ENCODE data around the gene IGFLR1.
A peak's percentile ranks its signal among the peaks of the same experiment; 100 is the strongest.

The IGFLR1 gene

GRCh38 chr19:35720648-35721047 lies 21.6 kb downstream of the IGFLR1 start:
- Histone ChIP-seq H3K27me3 (replicated peaks; ENCODE audit: insufficient read depth, low read length) (no peaks in the 10 kb centered on the region), H3K4me1 (ENCODE audit: low read length) (peaks cover 9% of the 10 kb centered on the region; the same call in 1 of the 2 replicates), H3F3A (ENCODE audit: insufficient read depth, low read length) (peaks cover 7% of the 10 kb centered on the region; the same call in 1 of the 2 replicates), H3K36me3 (replicated peaks; ENCODE audit: insufficient read depth, low read length) (0 out of 2 replicates have a peak, but pooled peaks cover under 1% of the 10 kb centered on the region), H4K20me1 (ENCODE audit: insufficient read depth, low read length) (no peaks in the 10 kb centered on the region), H3K79me2 (ENCODE audit: low read length) (peaks cover 40% of the 10 kb centered on the region), H3K27ac (ENCODE audit: low read length) (no peak overlapping the region), H3K9me2 (replicated peaks; ENCODE audit: insufficient read depth, low read length) (no peaks in the 10 kb centered on the region), H3K4me2 (ENCODE audit: low read depth, low read length) (no peak overlapping the region), H3K9ac (ENCODE audit: low read length) (no peak overlapping the region), H2AFZ (ENCODE audit: low read length) (no peak overlapping the region), H3K4me3 (ENCODE audit: low read length) (no peak overlapping the region), H3K9me3 (replicated peaks; ENCODE audit: insufficient read depth, low read length) (no peaks in the 10 kb centered on the region)
- DNase-seq = no peak
- TF ChIP-seq EZH2phosphoT487 (IDR thresholded peaks at IDR 0.05; ENCODE audit: low read length) (no peak), CTCF (IDR thresholded peaks at IDR 0.05; ENCODE audit: low read length) (no peak), EZH2 (optimal IDR thresholded peaks at IDR 0.05; ENCODE audit: low read depth, low read length) (no peak)

- Histone ChIP-seq H3K9ac (ENCODE audit: low read length) (no peak overlapping the region), H3K79me2 (ENCODE audit: low read length) (peaks cover 40% of the 10 kb centered on the region), H3K27me3 (replicated peaks; ENCODE audit: insufficient read depth, low read length) (no peaks in the 10 kb centered on the region), H3K9me3 (replicated peaks; ENCODE audit: insufficient read depth, low read length) (no peaks in the 10 kb centered on the region), H3K4me1 (ENCODE audit: low read length) (peaks cover 9% of the 10 kb centered on the region; the same call in 1 of the 2 replicates), H3K9me2 (replicated peaks; ENCODE audit: insufficient read depth, low read length) (no peaks in the 10 kb centered on the region), H3K27ac (ENCODE audit: low read length) (no peak overlapping the region), H3K4me2 (ENCODE audit: low read depth, low read length) (no peak overlapping the region), H3K4me3 (ENCODE audit: low read length) (no peak overlapping the region), H4K20me1 (ENCODE audit: insufficient read depth, low read length) (no peaks in the 10 kb centered on the region), H2AFZ (ENCODE audit: low read length) (no peak overlapping the region), H3K36me3 (replicated peaks; ENCODE audit: insufficient read depth, low read length) (no peaks in the 10 kb centered on the region), H3F3A (ENCODE audit: insufficient read depth, low read length) (peaks cover 7% of the 10 kb centered on the region; the same call in 1 of the 2 replicates)
- TF ChIP-seq EZH2phosphoT487 (IDR thresholded peaks at IDR 0.05; ENCODE audit: low read length) (no peak), CTCF (IDR thresholded peaks at IDR 0.05; ENCODE audit: low read length) (no peak), EZH2 (optimal IDR thresholded peaks at IDR 0.05; ENCODE audit: low read depth, low read length) (no peak)
- no peak for DNase-seq
Measured at GRCh38 chr19:35720163-35720524, 22.1 kb downstream of the IGFLR1 start.

- no peaks in the 10 kb centered on the region for H3K36me3 ChIP-seq (replicated peaks; ENCODE audit: insufficient read depth, low read length)
Measured at GRCh38 chr19:35719402-35720162, 22.7 kb downstream of the IGFLR1 start.

More at GRCh38 chr19:35719402-35720162, 22.7 kb downstream of the IGFLR1 start:
- TF ChIP-seq EZH2phosphoT487 (IDR thresholded peaks at IDR 0.05; ENCODE audit: low read length) (no peak), EZH2 (optimal IDR thresholded peaks at IDR 0.05; ENCODE audit: low read depth, low read length) (no peak), CTCF (IDR thresholded peaks at IDR 0.05; ENCODE audit: low read length) (no peak)
- no peak for DNase-seq
- Histone ChIP-seq H3K4me1 (ENCODE audit: low read length) (peaks cover 9% of the 10 kb centered on the region; the same call in 1 of the 2 replicates), H3F3A (ENCODE audit: insufficient read depth, low read length) (peaks cover 7% of the 10 kb centered on the region; the same call in 1 of the 2 replicates), H3K4me3 (ENCODE audit: low read length) (no peak overlapping the region), H3K27ac (ENCODE audit: low read length) (no peak overlapping the region), H2AFZ (ENCODE audit: low read length) (no peak overlapping the region), H3K9me2 (replicated peaks; ENCODE audit: insufficient read depth, low read length) (no peaks in the 10 kb centered on the region), H3K9ac (ENCODE audit: low read length) (peak overlapping the region; percentile 78; the same call in 1 of the 2 replicates), H3K79me2 (ENCODE audit: low read length) (peaks cover 40% of the 10 kb centered on the region), H3K9me3 (replicated peaks; ENCODE audit: insufficient read depth, low read length) (no peaks in the 10 kb centered on the region), H3K4me2 (ENCODE audit: low read depth, low read length) (peak overlapping the region; percentile 83; the same call in 1 of the 2 replicates), H4K20me1 (ENCODE audit: insufficient read depth, low read length) (no peaks in the 10 kb centered on the region), H3K27me3 (replicated peaks; ENCODE audit: insufficient read depth, low read length) (peaks cover 1% of the 10 kb centered on the region; the same call in 1 of the 2 replicates)
